Measurements from ENCODE around the gene PEX5L. TPM values are rescaled to one million over a fixed set of nuclear protein-coding genes. Genes with fewer than 3 reads are reported as not detected.

PEX5L gene
- total and polyA plus RNA-seq, 3 experiments from 2014 or later = 0.15 TPM; not detected in 2

DNA sequence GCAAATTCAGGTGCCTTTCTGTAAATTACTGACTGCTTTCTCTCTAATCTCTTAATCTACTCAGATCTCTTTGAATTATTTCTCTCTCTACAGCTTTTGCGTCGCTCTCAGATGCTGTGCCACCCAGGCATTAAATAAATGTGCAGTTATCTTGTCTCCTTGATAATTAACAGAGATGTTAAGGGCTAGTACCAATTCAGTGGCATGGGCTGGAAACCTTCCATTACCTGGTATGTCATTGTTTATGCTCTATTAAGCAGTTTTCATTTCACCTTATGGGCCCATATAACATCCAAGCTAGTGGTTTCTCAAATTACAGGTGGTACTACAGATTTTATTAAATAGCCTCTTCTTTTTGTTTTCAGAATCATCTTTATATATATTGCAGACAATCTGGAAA, 66.0 kb downstream of the PEX5L start:
- no peaks in the 10 kb centered on the region for H3K36me3 ChIP-seq (ENCODE audit: insufficient read depth, low read length)
- no peak overlapping the region for H3K27ac Mint-ChIP-seq
- POLR2A ChIA-PET = no interaction called here

GRCh38 chr3:179969525-179969924, 67.2 kb downstream of the PEX5L start:
- Histone ChIP-seq H3K27ac (ENCODE audit: low read depth, low read length) (no peak overlapping the region), H3K9me3 (ENCODE audit: low read length) (no peaks in the 10 kb centered on the region), H3K4me3 (ENCODE audit: low read length) (no peak overlapping the region), H3K4me1 (ENCODE audit: insufficient read depth, low read length) (no peaks in the 10 kb centered on the region), H3K36me3 (ENCODE audit: insufficient read depth, low read length) (no peaks in the 10 kb centered on the region), H3K27me3 (ENCODE audit: insufficient read depth, low read length, poor library complexity, severe bottlenecking) (no peaks in the 10 kb centered on the region)
- H3K36me3 Mint-ChIP-seq = no peaks in the 10 kb centered on the region
- H3K27me3 Mint-ChIP-seq = peaks cover 3 to 12% of the 10 kb centered on the region in 2 donors
- H3K27ac Mint-ChIP-seq = no peak overlapping the region
- DNase-seq = no peak
- H3K4me3 Mint-ChIP-seq = no peak overlapping the region
- no peaks in the 10 kb centered on the region for H3K9me3 Mint-ChIP-seq
- POLR2A ChIA-PET = no interaction called here
- H3K4me1 Mint-ChIP-seq = no peaks in the 10 kb centered on the region
- CTCF ChIA-PET = no interaction called here

More for the DNA sequence above, 66.0 kb downstream of the PEX5L start:
- Histone ChIP-seq H3K9me3 (ENCODE audit: low read length) (no peaks in the 10 kb centered on the region), H3K27ac (ENCODE audit: low read depth, low read length) (no peak overlapping the region), H3K4me1 (ENCODE audit: insufficient read depth, low read length) (no peaks in the 10 kb centered on the region), H3K4me3 (ENCODE audit: low read length) (no peak overlapping the region), H3K27me3 (ENCODE audit: insufficient read depth, low read length, poor library complexity, severe bottlenecking) (no peaks in the 10 kb centered on the region)
- Mint-ChIP-seq H3K4me1 (no peaks in the 10 kb centered on the region), H3K4me3 (no peak overlapping the region), H3K36me3 (no peaks in the 10 kb centered on the region), H3K27me3 (peaks cover 2 to 10% of the 10 kb centered on the region in 2 donors), H3K9me3 (no peaks in the 10 kb centered on the region)
- no peak for DNase-seq
- CTCF ChIA-PET = no interaction called here

GRCh38 chr3:179967622-179968021, 69.1 kb downstream of the PEX5L start:
- H3K27ac Mint-ChIP-seq = no peak overlapping the region
- H3K27ac ChIP-seq (ENCODE audit: low read depth, low read length) = no peak overlapping the region
- no peak overlapping the region for H3K4me3 Mint-ChIP-seq
- no peaks in the 10 kb centered on the region for H3K9me3 Mint-ChIP-seq
- no peaks in the 10 kb centered on the region for H3K9me3 ChIP-seq (ENCODE audit: low read length)
- ChIA-PET POLR2A (no interaction called here), CTCF (no interaction called here)
- H3K4me3 ChIP-seq (ENCODE audit: low read length) = no peak overlapping the region
- DNase-seq = no peak
- no peaks in the 10 kb centered on the region for H3K36me3 ChIP-seq (ENCODE audit: insufficient read depth, low read length)
- no peaks in the 10 kb centered on the region for H3K27me3 ChIP-seq (ENCODE audit: insufficient read depth, low read length, poor library complexity, severe bottlenecking)
- peaks cover 1 to 15% of the 10 kb centered on the region in 2 donors for H3K27me3 Mint-ChIP-seq
- H3K4me1 Mint-ChIP-seq = no peaks in the 10 kb centered on the region
- no peaks in the 10 kb centered on the region for H3K36me3 Mint-ChIP-seq
- no peaks in the 10 kb centered on the region for H3K4me1 ChIP-seq (ENCODE audit: insufficient read depth, low read length)

DNA sequence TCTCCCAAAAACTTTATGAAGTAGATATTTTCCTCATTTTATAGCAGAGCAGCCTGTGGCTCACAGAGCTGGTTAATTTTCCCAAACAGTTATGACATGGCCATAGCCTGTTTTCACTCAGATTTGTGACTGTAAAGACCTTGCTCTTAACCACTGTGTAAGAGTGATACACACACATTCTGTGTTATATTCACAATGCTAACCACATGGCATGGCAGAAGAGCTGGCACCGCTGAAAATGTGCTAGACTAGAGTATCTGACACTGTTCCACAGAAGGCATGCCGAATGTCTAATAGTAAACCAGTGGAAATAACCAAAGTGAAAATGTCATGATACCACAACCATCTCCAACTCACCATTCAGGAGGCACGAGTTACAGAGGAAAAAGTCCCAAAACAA, 71.8 kb downstream of the PEX5L start:
- Mint-ChIP-seq H3K36me3 (no peaks in the 10 kb centered on the region), H3K4me3 (no peak overlapping the region), H3K9me3 (no peaks in the 10 kb centered on the region), H3K27me3 (peaks cover 5 to 19% of the 10 kb centered on the region in 2 donors), H3K4me1 (peaks cover 0 to 5% (median 0%) of the 10 kb centered on the region in 3 donors), H3K27ac (no peak overlapping the region)
- POLR2A ChIA-PET = no interaction called here
- H3K27me3 ChIP-seq (ENCODE audit: insufficient read depth, low read length, poor library complexity, severe bottlenecking) = no peaks in the 10 kb centered on the region
- CTCF ChIA-PET = no interaction called here
- no peak overlapping the region for H3K4me3 ChIP-seq (ENCODE audit: low read length)
- H3K4me1 ChIP-seq (ENCODE audit: insufficient read depth, low read length) = no peaks in the 10 kb centered on the region
- no peaks in the 10 kb centered on the region for H3K9me3 ChIP-seq (ENCODE audit: low read length)
- no peaks in the 10 kb centered on the region for H3K36me3 ChIP-seq (ENCODE audit: insufficient read depth, low read length)
- no peak overlapping the region for H3K27ac ChIP-seq (ENCODE audit: low read depth, low read length)
- no peak for DNase-seq

DNA sequence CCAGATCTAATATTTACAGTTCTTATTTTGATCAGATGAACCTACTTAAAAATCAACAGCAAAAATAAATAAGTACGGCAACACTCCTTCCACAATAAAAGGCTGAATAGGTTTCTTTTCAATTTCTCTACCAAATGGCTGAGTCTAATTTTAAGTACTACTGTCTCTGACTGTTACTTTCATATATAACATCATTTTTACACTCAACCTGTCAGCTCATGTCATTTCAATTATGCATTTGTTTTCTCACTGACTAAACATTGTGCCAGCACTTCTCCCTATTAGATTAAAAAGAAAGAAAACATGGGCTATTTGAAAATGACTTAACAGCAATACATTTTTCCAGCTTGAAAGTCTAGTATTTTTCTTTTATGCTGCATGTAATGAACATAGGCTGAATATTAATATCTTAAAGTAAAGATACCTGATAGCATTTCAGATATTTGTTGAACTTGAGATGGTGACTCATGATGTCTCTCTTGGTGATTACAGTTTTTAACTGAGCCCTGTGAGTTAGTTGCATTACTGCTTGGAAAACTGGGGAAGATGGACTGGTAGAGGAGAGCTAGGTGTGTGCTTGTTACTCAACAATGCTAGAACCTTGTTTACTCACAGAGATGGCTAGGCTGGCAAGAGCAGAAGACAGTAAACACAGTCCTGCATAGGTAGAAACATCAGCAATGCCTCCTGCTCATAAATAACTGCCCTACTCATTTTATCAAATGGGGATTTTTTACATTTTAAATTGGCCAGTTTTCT, 73.9 kb downstream of the PEX5L start:
- CTCF ChIA-PET = no interaction called here
- Histone ChIP-seq H3K9me3 (ENCODE audit: low read length) (no peaks in the 10 kb centered on the region), H3K27ac (ENCODE audit: low read depth, low read length) (no peak overlapping the region), H3K4me3 (ENCODE audit: low read length) (no peak overlapping the region), H3K36me3 (ENCODE audit: insufficient read depth, low read length) (no peaks in the 10 kb centered on the region), H3K4me1 (ENCODE audit: insufficient read depth, low read length) (no peaks in the 10 kb centered on the region), H3K27me3 (ENCODE audit: insufficient read depth, low read length, poor library complexity, severe bottlenecking) (no peaks in the 10 kb centered on the region)
- POLR2A ChIA-PET = no interaction called here
- H3K36me3 Mint-ChIP-seq = no peaks in the 10 kb centered on the region
- no peaks in the 10 kb centered on the region for H3K9me3 Mint-ChIP-seq
- DNase-seq = no peak
- H3K4me1 Mint-ChIP-seq = peaks cover 0 to 5% (median 0%) of the 10 kb centered on the region in 3 donors
- peaks cover 5 to 31% of the 10 kb centered on the region in 2 donors for H3K27me3 Mint-ChIP-seq
- no peak overlapping the region for H3K4me3 Mint-ChIP-seq
- no peak overlapping the region for H3K27ac Mint-ChIP-seq

- H3K4me1 Mint-ChIP-seq = peaks cover 4 to 12% (median 8%) of the 10 kb centered on the region in 3 donors
- no peak for DNase-seq
- ChIA-PET POLR2A (no interaction called here), CTCF (no interaction called here)
- H3K27me3 ChIP-seq (ENCODE audit: insufficient read depth, low read length, poor library complexity, severe bottlenecking) = no peaks in the 10 kb centered on the region
- H3K4me3 ChIP-seq (ENCODE audit: low read length) = no peak overlapping the region
- H3K36me3 ChIP-seq (ENCODE audit: insufficient read depth, low read length) = no peaks in the 10 kb centered on the region
- H3K27me3 Mint-ChIP-seq = peaks cover 5 to 32% of the 10 kb centered on the region in 2 donors
- H3K27ac ChIP-seq (ENCODE audit: low read depth, low read length) = no peak overlapping the region
- peak overlapping the region in 1 of 8 donors; percentile 48 for H3K27ac Mint-ChIP-seq
- no peaks in the 10 kb centered on the region for H3K9me3 Mint-ChIP-seq
- H3K4me3 Mint-ChIP-seq = no peak overlapping the region
- no peaks in the 10 kb centered on the region for H3K4me1 ChIP-seq (ENCODE audit: insufficient read depth, low read length)
- no peaks in the 10 kb centered on the region for H3K9me3 ChIP-seq (ENCODE audit: low read length)
- no peaks in the 10 kb centered on the region for H3K36me3 Mint-ChIP-seq
Observed at GRCh38 chr3:179961703-179962078, 75.0 kb downstream of the PEX5L start.

DNA sequence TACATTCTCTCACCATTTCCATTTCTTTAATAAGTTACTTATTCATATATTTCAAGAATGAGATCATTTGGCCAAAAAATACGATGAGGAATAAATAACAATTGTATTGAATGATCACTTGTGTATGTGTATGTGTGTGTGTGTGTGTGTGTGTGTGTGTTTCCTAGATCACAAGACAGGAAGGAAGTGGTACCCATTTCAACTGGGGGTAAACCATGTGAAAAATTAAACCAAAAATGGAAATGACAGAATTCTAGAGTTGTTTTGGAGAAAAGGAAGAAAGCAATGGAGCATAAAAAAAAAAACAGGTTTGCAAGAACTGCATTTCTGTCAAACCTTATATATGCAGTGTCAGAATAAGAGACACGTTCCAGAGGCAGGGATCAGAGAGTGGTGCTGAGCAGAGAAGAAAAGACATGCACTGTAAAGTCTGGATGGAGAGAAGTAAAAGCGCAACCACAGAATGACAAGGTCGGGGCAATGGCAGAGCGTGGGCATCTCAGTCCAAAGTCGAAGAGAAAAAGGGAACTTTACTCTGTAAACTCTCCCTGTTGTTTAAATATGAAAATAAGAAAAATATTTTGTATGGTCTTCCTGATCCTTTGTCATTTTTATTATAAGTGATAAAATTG, 75.5 kb downstream of the PEX5L start:
- H3K36me3 ChIP-seq (ENCODE audit: insufficient read depth, low read length) = no peaks in the 10 kb centered on the region
- peaks cover 5 to 32% of the 10 kb centered on the region in 2 donors for H3K27me3 Mint-ChIP-seq
- no peak for DNase-seq

DNA sequence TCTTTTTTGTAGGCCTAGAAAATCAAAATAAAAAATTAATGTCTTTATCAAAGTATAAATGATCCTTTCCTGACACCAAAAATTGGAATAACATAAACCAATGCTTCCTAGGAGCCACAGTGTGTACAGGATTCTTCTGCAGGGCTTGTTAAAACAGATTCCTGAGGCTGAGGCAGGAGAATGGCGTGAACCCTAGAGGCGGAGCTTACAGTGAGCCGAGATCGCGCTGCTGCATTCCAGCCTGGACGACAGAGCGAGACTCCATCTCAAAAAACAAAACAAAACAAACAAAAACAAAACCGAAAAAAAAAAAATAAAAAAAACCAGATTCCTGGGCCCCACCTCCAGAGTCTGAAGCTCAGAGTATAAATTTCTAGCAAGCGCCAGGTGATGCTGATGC, 78.0 kb downstream of the PEX5L start:
- H3K4me3 Mint-ChIP-seq = no peak overlapping the region
- Histone ChIP-seq H3K36me3 (ENCODE audit: insufficient read depth, low read length) (no peaks in the 10 kb centered on the region), H3K9me3 (ENCODE audit: low read length) (no peaks in the 10 kb centered on the region), H3K27me3 (ENCODE audit: insufficient read depth, low read length, poor library complexity, severe bottlenecking) (no peaks in the 10 kb centered on the region), H3K4me3 (ENCODE audit: low read length) (no peak overlapping the region), H3K4me1 (ENCODE audit: insufficient read depth, low read length) (no peaks in the 10 kb centered on the region), H3K27ac (ENCODE audit: low read depth, low read length) (no peak overlapping the region)
- DNase-seq = no peak
- H3K9me3 Mint-ChIP-seq = peaks cover 0 to 2% (median 0%) of the 10 kb centered on the region in 5 donors
- ChIA-PET CTCF (no interaction called here), POLR2A (no interaction called here)
- no peak overlapping the region for H3K27ac Mint-ChIP-seq
- H3K4me1 Mint-ChIP-seq = peaks cover 8 to 20% (median 19%) of the 10 kb centered on the region in 3 donors
- H3K27me3 Mint-ChIP-seq = peaks cover 5 to 25% of the 10 kb centered on the region in 2 donors
- H3K36me3 Mint-ChIP-seq = no peaks in the 10 kb centered on the region

More for the DNA sequence above, 75.5 kb downstream of the PEX5L start:
- no peaks in the 10 kb centered on the region for H3K36me3 Mint-ChIP-seq
- no peaks in the 10 kb centered on the region for H3K4me1 ChIP-seq (ENCODE audit: insufficient read depth, low read length)
- H3K4me3 Mint-ChIP-seq = no peak overlapping the region
- H3K4me3 ChIP-seq (ENCODE audit: low read length) = no peak overlapping the region
- no peaks in the 10 kb centered on the region for H3K9me3 ChIP-seq (ENCODE audit: low read length)
- ChIA-PET CTCF (no interaction called here), POLR2A (no interaction called here)
- H3K27me3 ChIP-seq (ENCODE audit: insufficient read depth, low read length, poor library complexity, severe bottlenecking) = no peaks in the 10 kb centered on the region
- peaks cover 8 to 17% (median 13%) of the 10 kb centered on the region in 3 donors for H3K4me1 Mint-ChIP-seq
- H3K9me3 Mint-ChIP-seq = no peaks in the 10 kb centered on the region
- H3K27ac ChIP-seq (ENCODE audit: low read depth, low read length) = no peak overlapping the region
- H3K27ac Mint-ChIP-seq = no peak overlapping the region
